Stimulated activated CD8-positive, alpha-beta memory T cell treated with anti-CD3 and anti-CD28 coated beads, Interleukin-15, amount 100 ng/mL, for 1 hour (primary cell): ENCODE results near the gene KEL.

Experiments
- DNase-seq: peaks from one replicate; pipeline ENCODE4 v3.0.0-alpha.2; 2020; ENCODE audit warnings: low read depth

KEL gene

DNA sequence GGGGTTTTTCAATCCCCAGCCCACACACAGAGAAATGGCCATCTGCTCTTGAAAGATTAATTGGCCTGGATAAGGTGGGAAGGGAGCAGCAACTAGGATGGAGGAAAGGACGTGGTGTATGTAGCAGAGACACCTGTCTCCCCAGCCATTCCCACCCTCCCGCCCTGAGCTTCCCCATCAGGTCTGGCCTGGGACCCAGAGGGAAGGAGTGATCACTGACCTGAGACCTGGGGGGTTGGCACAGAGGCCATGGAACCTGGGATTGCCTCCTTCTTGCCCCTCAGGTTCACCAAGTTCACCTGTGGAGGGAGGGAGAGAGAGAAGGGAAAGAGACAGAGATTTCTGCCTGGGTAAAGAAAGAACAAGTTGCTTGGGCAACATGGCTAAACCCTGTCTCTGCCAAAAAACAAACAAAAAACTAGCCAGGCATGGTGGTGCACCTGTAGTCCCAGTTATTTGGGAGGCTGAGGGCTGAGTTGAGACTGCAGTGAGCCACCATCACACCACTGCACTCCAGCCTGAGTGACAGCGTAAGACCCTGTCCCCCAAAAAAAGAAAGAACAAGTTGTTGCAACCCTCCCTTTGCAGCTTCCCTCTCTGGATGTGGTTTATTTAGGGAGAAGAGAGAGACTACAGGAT, 65.3 kb downstream of the KEL start:
- no peak for DNase-seq

DNA sequence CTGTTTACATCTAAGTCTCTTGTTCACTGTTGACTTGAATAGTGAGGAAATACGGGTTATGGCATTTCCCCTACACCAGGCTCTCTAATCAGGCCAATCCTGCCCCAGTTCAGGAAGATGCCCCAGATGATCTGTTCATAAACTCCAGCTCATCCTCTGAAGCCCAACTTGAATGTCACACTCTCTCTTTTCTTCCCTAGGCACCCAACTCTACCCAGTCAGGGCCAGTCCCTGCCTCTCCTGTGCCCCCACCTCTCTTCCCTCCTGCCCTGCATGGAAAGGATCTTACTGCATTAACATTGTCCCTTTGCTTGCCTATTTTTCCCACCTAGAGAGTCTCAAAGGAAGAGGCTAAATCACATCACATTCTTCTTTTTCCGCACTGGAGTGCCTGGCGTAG, 66.0 kb downstream of the KEL start:
- DNase-seq: no peak

DNA sequence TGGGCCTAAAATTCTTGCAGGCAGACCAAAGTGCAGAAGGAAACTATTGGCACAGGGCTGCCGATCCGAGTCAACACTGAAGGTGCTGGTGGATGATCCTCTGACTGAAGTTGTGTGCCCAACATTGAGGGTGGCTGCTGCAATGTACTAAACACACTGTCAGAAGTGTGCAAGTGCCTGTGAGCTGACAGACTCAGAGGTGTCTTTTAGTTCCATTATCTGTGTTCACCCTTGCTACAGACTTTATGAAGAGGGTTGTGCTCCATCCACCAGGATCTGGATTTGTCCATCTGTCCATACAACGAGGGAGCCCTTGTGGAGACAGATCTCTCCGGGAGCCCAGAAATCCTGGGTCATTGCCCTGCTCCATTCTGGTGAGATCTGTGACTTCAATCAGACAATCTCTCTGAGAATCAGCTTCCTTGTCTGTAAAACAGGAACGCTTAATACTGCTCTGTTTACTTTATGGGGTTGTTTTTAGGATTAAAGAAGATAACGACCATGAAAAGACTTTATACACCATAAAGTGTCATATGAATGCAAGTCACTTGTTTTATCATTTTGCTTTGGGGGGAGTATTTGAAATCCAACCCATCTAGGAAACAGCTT, 67.1 kb downstream of the KEL start:
- no peak for DNase-seq

DNA sequence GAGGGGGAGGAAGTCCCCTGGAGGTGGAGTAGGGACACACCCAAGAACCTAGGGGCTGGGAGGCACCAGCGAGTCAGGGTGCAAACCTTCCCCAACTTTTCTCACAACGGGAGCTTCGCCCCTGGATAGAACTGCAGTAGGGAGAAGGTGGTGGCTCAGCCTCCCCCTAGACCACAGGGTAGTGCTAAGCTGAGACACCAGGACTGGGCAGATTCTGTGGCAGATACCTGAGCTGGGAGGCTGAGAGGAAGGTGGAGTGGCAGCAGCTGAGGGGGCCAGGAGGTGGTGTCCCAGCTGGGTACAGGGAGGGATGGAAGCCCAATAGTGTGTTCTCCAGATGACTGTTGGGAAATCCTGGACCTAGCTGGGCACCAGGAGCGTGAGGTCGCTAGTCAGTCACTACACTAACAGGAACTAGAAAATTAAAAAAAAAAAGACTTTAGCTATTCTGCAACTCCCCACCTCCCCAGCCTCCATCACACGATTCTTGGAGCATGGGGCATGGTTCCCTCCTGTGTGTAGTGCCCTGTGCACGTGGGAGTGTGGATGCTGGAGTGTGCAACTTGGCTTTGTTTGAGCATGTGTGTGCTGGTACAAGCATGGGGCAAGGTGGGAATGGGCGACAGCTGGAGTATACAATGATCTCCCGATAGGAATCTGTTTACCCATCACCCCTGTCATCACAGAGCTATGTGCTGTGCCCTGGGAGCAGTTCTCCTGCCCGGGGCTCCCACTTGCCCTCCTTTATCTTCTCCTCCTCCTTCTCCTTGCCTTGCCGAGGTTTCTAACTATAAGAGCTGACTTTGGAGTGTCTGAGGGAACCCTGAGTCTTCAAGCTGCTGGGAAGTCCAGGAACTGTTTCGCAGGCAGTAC, 67.8 kb downstream of the KEL start:
- DNase-seq: no peak

- no peak for DNase-seq
These were observed 69.2 kb downstream of the KEL start for GRCh38 chr7:142892951-142893350.

DNA sequence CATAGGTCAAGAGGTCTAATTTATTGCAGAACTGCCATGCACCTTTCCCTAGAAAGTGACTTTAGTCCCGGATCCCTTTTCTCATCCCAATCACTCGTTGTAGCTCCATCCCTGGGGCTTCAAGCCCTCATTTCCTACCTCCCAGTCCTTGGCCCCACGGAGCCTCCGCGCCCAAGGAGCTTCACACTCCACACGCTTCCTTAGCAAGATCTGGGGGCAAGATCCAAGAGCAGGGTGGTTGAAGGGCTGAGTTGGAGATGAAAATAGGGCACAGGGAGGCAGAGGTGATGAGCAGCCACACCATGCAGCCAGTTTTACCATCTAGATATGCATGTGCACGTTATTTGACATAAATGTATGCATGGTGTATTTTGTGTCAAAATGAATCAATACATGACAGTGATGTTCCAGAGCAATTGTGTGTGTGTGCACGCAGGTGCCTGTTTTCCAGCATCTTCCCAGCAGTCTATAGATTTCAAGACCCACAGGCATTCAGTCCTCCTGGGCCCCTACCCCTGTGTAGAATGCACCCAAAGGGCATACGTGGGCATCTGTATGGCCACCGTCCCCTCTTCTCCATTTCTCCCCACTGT, 70.6 kb downstream of the KEL start:
- DNase-seq: no peak
